DMS 273 (cell line): ENCODE measurements around the gene C1GALT1.

ENCODE experiments used
- DNase-seq: peaks from one replicate; lab custom pipeline; 2025; ENCODE audit not compliant: unreplicated experiment; lab: John Stamatoyannopoulos, UW

Gene C1GALT1

GRCh38 chr7:7166318-7166717 is 16.0 kb upstream of the C1GALT1 start:
- DNase-seq = no peak

GRCh38 chr7:7169296-7169695 is 13.0 kb upstream of the C1GALT1 start:
- no peak for DNase-seq

GRCh38 chr7:7173956-7174632 is 8.2 kb upstream of the C1GALT1 start:
- no peak for DNase-seq

GRCh38 chr7:7175075-7175695 is 7.2 kb upstream of the C1GALT1 start:
- DNase-seq = peak; percentile 25

- peak; percentile 18 for DNase-seq
These were observed 5.8 kb upstream of the C1GALT1 start for GRCh38 chr7:7176406-7177043.

- DNase-seq = no peak
These were observed 5.3 kb upstream of the C1GALT1 start for GRCh38 chr7:7177044-7177517.

- DNase-seq = no peak
These were observed 4.3 kb upstream of the C1GALT1 start for GRCh38 chr7:7178081-7178480.

- DNase-seq = no peak
These were observed 3.4 kb upstream of the C1GALT1 start for GRCh38 chr7:7178906-7179305.

- DNase-seq = no peak
These were observed 1.5 kb upstream of the C1GALT1 start for GRCh38 chr7:7180725-7181449.

GRCh38 chr7:7181519-7182155 is 707 bp upstream of the C1GALT1 start:
- DNase-seq = peak; percentile 74

GRCh38 chr7:7183061-7183837 is 905 bp downstream of the C1GALT1 start:
- peak; percentile 87 for DNase-seq

GRCh38 chr7:7183838-7184463 is 1.6 kb downstream of the C1GALT1 start:
- peak; percentile 26 for DNase-seq

- no peak for DNase-seq
These were observed 3.1 kb downstream of the C1GALT1 start for GRCh38 chr7:7185371-7185989.

- no peak for DNase-seq
These were observed 5.7 kb downstream of the C1GALT1 start for GRCh38 chr7:7188091-7188490.

GRCh38 chr7:7188742-7189141 is 6.4 kb downstream of the C1GALT1 start:
- DNase-seq = no peak

GRCh38 chr7:7190142-7190541 is 7.8 kb downstream of the C1GALT1 start:
- DNase-seq = peak; percentile 21

- DNase-seq = no peak
These were observed 8.8 kb downstream of the C1GALT1 start for GRCh38 chr7:7191137-7191536.

GRCh38 chr7:7192798-7193788 is 10.7 kb downstream of the C1GALT1 start:
- DNase-seq = peak; percentile 38
